Activated T-cell treated with anti-CD3 and anti-CD28 coated beads, Interleukin-2, amount 50 U/mL, for 24 hours (primary cell): ENCODE measurements around the gene HIGD1C.
A peak's percentile ranks its signal among the peaks of the same experiment; 100 is the strongest.

ENCODE experiments used
- DNase-seq: peaks from one replicate; pipeline ENCODE4 v3.0.0-alpha.2; 2020
- H3K27ac Mint-ChIP-seq: 2 replicates; pipeline ENCODE4 v1.8.0; 2020; ENCODE audit warnings: mild to moderate bottlenecking, mixed read lengths
- H3K27me3 Mint-ChIP-seq: 2 replicates; pipeline ENCODE4 v1.8.0; 2020; ENCODE audit warnings: mixed read lengths
- H3K36me3 Mint-ChIP-seq: 2 replicates; pipeline ENCODE4 v1.8.0; 2020; ENCODE audit warnings: low read depth, mixed read lengths
- H3K4me1 Mint-ChIP-seq: 2 replicates; pipeline ENCODE4 v1.8.0; 2020; ENCODE audit warnings: low read depth, mixed read lengths
- H3K4me3 Mint-ChIP-seq: 2 replicates; pipeline ENCODE4 v1.8.0; 2020; ENCODE audit warnings: mild to moderate bottlenecking, moderate library complexity, mixed read lengths
- H3K9me3 Mint-ChIP-seq: 2 replicates; pipeline ENCODE4 v1.8.0; 2020; ENCODE audit warnings: mixed read lengths

The HIGD1C gene

DNA sequence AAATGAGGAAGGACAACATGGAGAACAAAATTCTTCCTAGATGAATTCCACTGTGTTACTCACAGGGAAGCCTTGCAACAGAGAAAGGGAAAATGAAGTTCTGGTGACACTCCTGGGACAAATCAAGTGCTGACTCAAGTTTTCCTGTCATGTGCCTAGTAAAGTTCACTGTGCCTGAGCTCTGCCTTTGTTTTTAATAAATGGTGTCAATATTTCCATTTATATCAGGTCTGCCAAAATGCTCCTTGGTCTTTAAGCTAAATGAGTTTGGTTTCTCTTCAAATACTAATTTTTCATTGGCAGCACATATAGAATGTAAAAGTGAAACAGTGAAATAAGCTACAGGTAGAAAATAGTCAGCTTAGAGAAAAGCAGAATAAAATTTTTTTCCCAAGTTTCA, 33.0 kb downstream of the HIGD1C start:
- no peaks in the 10 kb centered on the region for H3K27me3 Mint-ChIP-seq
- H3K36me3 Mint-ChIP-seq, result peaks cover 63% of the 10 kb centered on the region
- peaks cover 48% of the 10 kb centered on the region for H3K4me1 Mint-ChIP-seq
- H3K27ac Mint-ChIP-seq, result peak overlapping the region; percentile 79
- DNase-seq, result no peak
- H3K4me3 Mint-ChIP-seq, result no peak overlapping the region
- H3K9me3 Mint-ChIP-seq, result no peaks in the 10 kb centered on the region

- no peaks in the 10 kb centered on the region for H3K27me3 Mint-ChIP-seq
- H3K27ac Mint-ChIP-seq, result peak overlapping the region; percentile 79
- no peak for DNase-seq
- H3K4me1 Mint-ChIP-seq, result peaks cover 57% of the 10 kb centered on the region
- H3K36me3 Mint-ChIP-seq, result peaks cover 68% of the 10 kb centered on the region
- no peak overlapping the region for H3K4me3 Mint-ChIP-seq
- H3K9me3 Mint-ChIP-seq, result no peaks in the 10 kb centered on the region
Observed at GRCh38 chr12:50986966-50987737, 34.8 kb downstream of the HIGD1C start.

DNA sequence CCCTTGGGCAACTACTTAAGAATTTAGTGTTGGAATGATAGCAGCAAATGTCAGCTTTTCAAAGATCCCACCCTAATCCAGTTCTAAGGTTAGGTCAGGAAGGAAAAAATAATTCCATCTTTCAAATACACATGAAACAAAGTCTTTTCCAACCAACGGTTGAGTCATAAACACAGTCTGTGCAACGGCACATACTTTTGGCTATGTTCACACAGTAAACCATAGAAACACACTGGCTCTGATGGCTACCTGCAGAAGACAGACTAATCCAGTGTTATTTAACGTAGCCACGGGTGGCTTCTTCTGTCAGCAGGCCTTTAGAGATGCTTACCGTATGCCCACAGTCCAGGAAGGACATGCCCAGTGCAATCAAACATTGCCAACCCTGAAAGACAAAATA, 35.7 kb downstream of the HIGD1C start:
- H3K9me3 Mint-ChIP-seq, result no peaks in the 10 kb centered on the region
- H3K27me3 Mint-ChIP-seq, result no peaks in the 10 kb centered on the region
- DNase-seq, result no peak
- no peak overlapping the region for H3K4me3 Mint-ChIP-seq
- peaks cover 57% of the 10 kb centered on the region for H3K4me1 Mint-ChIP-seq
- peak overlapping the region; percentile 79 for H3K27ac Mint-ChIP-seq
- peaks cover 76% of the 10 kb centered on the region for H3K36me3 Mint-ChIP-seq

- H3K27ac Mint-ChIP-seq, result peak overlapping the region; percentile 68
- no peaks in the 10 kb centered on the region for H3K27me3 Mint-ChIP-seq
- H3K4me3 Mint-ChIP-seq, result no peak overlapping the region
- peaks cover 83% of the 10 kb centered on the region for H3K36me3 Mint-ChIP-seq
- H3K9me3 Mint-ChIP-seq, result no peaks in the 10 kb centered on the region
- peaks cover 57% of the 10 kb centered on the region for H3K4me1 Mint-ChIP-seq
- DNase-seq, result no peak
Observed at GRCh38 chr12:50988871-50989270, 36.5 kb downstream of the HIGD1C start.

DNA sequence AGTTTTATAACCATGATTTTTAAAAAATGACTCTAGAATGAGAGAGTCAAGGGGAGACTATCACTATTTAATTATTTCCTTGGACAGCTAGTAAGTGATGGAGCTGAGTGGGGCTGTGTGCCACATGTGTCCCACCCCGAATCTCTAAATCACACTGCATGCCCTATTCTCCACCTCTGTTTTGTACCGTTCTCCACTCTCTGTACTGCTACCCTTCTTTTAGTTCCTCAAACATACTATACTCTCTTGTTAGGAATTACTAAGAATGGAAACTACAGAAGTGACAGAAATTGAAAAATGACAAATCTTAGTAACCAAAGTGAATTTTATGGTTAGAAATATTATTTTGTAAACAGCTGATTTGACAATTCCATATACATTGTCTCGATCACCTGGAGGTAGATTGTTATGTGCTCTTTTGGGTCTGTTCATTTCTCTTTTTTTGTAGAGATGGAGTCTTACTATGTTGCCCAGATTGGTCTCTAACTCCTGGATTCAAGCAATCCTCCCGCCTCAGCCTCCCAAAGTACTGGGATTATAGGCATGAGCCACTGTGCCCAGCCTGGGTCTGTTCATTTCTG, 37.9 kb downstream of the HIGD1C start:
- Mint-ChIP-seq H3K4me3 (no peak overlapping the region), H3K9me3 (no peaks in the 10 kb centered on the region), H3K27me3 (no peaks in the 10 kb centered on the region), H3K36me3 (peaks cover 91% of the 10 kb centered on the region), H3K27ac (peak overlapping the region; percentile 69), H3K4me1 (peaks cover 48% of the 10 kb centered on the region)
- no peak for DNase-seq

DNA sequence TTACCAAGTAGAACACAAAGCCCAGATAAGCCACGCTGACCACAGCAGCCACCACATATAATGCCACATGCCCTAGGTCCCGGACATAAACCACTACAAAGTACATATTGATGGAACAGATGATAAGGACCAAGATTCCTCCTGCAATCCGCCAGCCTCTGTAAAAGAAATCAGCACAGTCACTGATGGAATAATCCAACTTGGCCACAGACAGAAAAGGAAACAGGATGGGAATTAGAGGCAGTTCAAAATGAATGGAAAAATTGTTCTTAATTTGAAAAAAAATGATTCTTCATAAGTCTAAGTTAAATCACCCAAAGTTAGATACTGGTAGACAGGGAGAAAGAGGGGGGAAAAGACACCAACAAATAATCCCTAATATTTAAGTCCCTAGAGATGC, 38.4 kb downstream of the HIGD1C start:
- H3K4me3 Mint-ChIP-seq, result no peak overlapping the region
- peaks cover 42% of the 10 kb centered on the region for H3K4me1 Mint-ChIP-seq

DNA sequence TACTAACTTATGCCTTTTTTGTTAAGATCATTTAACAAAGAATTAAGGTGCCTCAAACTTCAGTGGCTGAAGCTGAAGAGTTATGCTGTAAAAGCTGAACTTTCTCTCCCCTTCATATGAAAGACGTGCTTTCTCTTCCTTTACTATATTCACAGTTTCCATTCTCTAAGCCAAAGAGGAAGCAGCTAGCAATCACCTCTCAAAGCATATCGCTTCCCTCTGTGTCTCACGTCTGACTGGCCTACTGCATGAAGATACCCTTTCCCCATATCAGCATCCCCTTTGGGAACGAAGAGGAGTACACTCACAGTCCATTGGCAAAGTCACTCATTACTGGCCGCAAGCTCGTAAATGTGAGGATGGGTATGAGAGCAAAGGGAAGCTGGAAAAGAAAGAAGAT, 38.9 kb downstream of the HIGD1C start:
- Mint-ChIP-seq H3K4me3 (no peak overlapping the region), H3K36me3 (peaks cover 92% of the 10 kb centered on the region), H3K4me1 (peaks cover 37% of the 10 kb centered on the region), H3K27ac (peak overlapping the region; percentile 58), H3K27me3 (no peaks in the 10 kb centered on the region), H3K9me3 (no peaks in the 10 kb centered on the region)
- DNase-seq, result no peak

More for the DNA sequence above, 38.4 kb downstream of the HIGD1C start:
- Mint-ChIP-seq H3K9me3 (no peaks in the 10 kb centered on the region), H3K36me3 (peaks cover 92% of the 10 kb centered on the region), H3K27ac (peak overlapping the region; percentile 69), H3K27me3 (no peaks in the 10 kb centered on the region)
- DNase-seq, result no peak

GRCh38 chr12:50992819-50993218, 40.5 kb downstream of the HIGD1C start:
- Mint-ChIP-seq H3K9me3 (no peaks in the 10 kb centered on the region), H3K4me1 (peaks cover 23% of the 10 kb centered on the region), H3K36me3 (peaks cover 89% of the 10 kb centered on the region), H3K27ac (no peak overlapping the region), H3K4me3 (no peak overlapping the region), H3K27me3 (no peaks in the 10 kb centered on the region)
- no peak for DNase-seq

DNA sequence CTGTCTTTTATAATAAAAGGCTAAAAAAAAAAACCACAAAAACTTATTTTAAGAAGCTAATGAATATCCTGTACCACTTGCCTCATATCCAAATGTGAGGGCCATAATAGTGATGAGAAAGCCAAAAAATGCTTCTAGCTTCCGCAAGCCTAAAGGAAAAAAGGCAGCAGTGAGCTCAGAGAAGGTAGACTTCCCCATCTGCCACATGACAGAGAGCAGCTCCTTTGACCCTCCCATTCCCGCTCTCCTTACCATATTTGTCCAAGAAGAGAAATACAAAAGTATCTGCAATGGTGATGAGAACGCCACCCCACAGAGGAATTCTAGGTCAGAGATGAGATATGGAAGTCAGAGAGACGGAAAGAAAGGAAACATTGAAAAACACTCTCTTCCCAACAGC, 46.7 kb downstream of the HIGD1C start:
- DNase-seq, result no peak
- Mint-ChIP-seq H3K36me3 (peaks cover 83% of the 10 kb centered on the region), H3K9me3 (no peaks in the 10 kb centered on the region), H3K4me1 (peaks cover 17% of the 10 kb centered on the region), H3K4me3 (no peak overlapping the region), H3K27me3 (no peaks in the 10 kb centered on the region), H3K27ac (peak overlapping the region; percentile 72)

GRCh38 chr12:51000245-51000644, 47.9 kb downstream of the HIGD1C start:
- peaks cover 17% of the 10 kb centered on the region for H3K4me1 Mint-ChIP-seq
- H3K36me3 Mint-ChIP-seq, result peaks cover 83% of the 10 kb centered on the region
- H3K4me3 Mint-ChIP-seq, result no peak overlapping the region
- peak overlapping the region; percentile 54 for H3K27ac Mint-ChIP-seq
- no peak for DNase-seq
- no peaks in the 10 kb centered on the region for H3K27me3 Mint-ChIP-seq
- no peaks in the 10 kb centered on the region for H3K9me3 Mint-ChIP-seq

DNA sequence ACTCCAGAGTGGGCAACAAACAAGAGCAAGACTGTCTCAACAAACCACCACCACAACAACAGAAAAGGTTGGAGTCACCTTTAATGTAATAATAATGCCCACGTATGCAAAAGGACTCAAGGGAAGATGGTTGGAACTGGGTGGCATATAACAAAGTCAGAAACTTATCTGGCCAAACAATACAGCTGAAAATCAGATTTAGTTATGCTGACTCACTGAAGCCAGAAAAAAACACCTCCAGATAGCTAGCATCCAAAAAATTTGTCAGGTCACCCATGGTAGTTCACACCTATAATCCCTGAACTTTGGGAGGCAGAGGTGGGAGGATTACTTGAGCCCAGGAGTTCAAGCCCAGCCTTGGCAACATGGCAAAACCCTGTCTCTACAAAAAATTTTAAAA, 49.5 kb downstream of the HIGD1C start:
- H3K36me3 Mint-ChIP-seq, result peaks cover 81% of the 10 kb centered on the region
- H3K4me1 Mint-ChIP-seq, result peaks cover 17% of the 10 kb centered on the region
- no peaks in the 10 kb centered on the region for H3K27me3 Mint-ChIP-seq
- no peak overlapping the region for H3K4me3 Mint-ChIP-seq
- peak overlapping the region; percentile 18 for H3K27ac Mint-ChIP-seq
- no peak for DNase-seq
- H3K9me3 Mint-ChIP-seq, result no peaks in the 10 kb centered on the region

DNA sequence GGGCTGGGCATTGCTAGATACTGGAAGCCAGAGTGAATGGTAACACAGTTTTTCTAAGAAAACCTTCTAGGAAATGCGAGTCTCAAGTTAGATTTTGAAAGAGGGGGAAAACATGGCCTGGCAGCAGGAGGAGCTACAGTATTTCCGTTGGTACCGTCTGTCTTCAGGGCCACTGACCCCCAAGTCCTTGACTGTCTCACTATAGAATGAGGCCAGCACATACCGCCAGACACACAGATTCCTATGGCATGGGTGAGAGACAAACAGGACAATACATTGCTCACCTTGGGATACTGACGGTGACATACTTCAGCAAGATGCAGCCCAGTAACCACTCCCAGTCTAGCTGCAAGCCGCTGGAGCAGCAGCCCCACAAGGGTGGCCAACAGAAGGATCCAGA, 52.2 kb downstream of the HIGD1C start:
- peaks cover 81% of the 10 kb centered on the region for H3K36me3 Mint-ChIP-seq
- H3K9me3 Mint-ChIP-seq, result no peaks in the 10 kb centered on the region
- peaks cover 18% of the 10 kb centered on the region for H3K4me1 Mint-ChIP-seq
- H3K27me3 Mint-ChIP-seq, result no peaks in the 10 kb centered on the region
- DNase-seq, result no peak
- H3K27ac Mint-ChIP-seq, result peak overlapping the region; percentile 29
- no peak overlapping the region for H3K4me3 Mint-ChIP-seq

GRCh38 chr12:51005030-51005429, 52.7 kb downstream of the HIGD1C start:
- H3K9me3 Mint-ChIP-seq, result no peaks in the 10 kb centered on the region
- peak overlapping the region; percentile 48 for H3K27ac Mint-ChIP-seq
- H3K36me3 Mint-ChIP-seq, result peaks cover 78% of the 10 kb centered on the region
- no peak overlapping the region for H3K4me3 Mint-ChIP-seq
- H3K4me1 Mint-ChIP-seq, result peaks cover 22% of the 10 kb centered on the region
- no peak for DNase-seq
- H3K27me3 Mint-ChIP-seq, result no peaks in the 10 kb centered on the region

DNA sequence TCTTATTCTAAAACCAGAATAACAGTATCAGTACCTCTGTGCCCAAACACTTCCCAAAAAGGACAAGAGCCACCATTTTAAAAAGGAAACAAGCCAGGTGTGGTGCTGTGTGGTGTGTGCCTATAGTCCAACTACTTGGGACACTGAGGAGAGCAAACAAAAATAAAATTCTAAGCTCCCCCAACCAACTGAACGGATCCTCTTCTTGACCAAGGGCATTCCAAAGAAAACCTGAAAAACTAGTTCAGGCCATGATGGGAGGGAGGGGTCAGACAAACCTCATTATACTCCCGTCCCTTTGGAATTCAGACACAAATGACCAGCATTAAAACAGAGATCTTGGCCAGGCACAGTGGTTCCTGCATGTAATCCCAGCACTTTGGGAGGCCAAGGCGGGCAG, 53.3 kb downstream of the HIGD1C start:
- DNase-seq, result no peak
- Mint-ChIP-seq H3K27me3 (no peaks in the 10 kb centered on the region), H3K27ac (peak overlapping the region; percentile 48), H3K4me1 (peaks cover 20% of the 10 kb centered on the region), H3K9me3 (no peaks in the 10 kb centered on the region), H3K36me3 (peaks cover 78% of the 10 kb centered on the region), H3K4me3 (no peak overlapping the region)

GRCh38 chr12:51008329-51009055, 56.1 kb downstream of the HIGD1C start:
- peaks cover 42% of the 10 kb centered on the region for H3K4me1 Mint-ChIP-seq
- H3K36me3 Mint-ChIP-seq, result peaks cover 57% of the 10 kb centered on the region
- peak overlapping the region; percentile 77 for H3K27ac Mint-ChIP-seq
- H3K9me3 Mint-ChIP-seq, result no peaks in the 10 kb centered on the region
- peak overlapping the region; percentile 9 for H3K4me3 Mint-ChIP-seq
- no peak for DNase-seq
- H3K27me3 Mint-ChIP-seq, result no peaks in the 10 kb centered on the region
